Activated T-cell treated with anti-CD3 and anti-CD28 coated beads for 1 hour (primary cell): ENCODE measurements around the gene JMJD7.

Experiments used
- DNase-seq: peaks from one replicate; pipeline ENCODE4 v3.0.0-alpha.2; 2020; ENCODE audit warnings: low read depth

Gene JMJD7

DNA sequence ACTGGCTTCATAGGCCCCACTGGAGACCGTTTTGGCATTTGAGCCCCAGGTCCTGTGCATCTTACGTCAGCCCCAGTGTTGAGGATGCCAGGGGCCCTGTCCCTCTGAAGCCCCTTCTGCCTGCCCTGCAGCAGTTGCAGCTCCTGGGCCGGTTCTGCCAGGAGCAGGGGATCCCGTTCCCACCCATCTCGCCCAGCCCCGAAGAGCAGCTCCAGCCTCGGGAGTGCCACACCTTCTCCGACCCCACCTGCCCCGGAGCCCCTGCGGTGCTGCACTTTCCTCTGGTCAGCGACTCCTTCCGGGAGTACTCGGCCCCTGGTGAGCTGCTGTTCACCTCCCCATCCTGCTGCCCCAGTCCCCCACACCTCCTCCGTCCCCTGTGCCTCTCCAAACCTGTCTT lies 19.3 kb downstream of the JMJD7 start:
- DNase-seq: no peak

DNA sequence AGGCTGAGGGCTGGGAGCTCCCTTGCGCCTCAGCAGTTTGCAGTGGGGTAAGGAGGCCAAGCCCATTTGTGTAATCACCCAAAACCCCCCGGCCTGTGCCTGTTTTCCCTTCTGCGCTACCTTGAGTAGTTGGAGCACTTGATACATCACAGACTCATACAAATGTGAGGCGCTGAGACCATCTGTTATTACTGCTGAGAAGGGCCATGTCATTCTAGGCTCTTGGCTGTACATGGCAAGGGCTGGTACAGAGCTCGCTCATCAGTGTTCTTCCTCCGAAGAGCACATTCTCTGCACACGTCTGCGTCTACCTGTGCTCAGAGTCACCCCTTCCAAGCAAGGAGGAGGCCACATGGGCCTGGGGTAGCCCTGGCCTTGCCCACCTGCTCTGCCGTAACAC lies 20.1 kb downstream of the JMJD7 start:
- DNase-seq: no peak

DNA sequence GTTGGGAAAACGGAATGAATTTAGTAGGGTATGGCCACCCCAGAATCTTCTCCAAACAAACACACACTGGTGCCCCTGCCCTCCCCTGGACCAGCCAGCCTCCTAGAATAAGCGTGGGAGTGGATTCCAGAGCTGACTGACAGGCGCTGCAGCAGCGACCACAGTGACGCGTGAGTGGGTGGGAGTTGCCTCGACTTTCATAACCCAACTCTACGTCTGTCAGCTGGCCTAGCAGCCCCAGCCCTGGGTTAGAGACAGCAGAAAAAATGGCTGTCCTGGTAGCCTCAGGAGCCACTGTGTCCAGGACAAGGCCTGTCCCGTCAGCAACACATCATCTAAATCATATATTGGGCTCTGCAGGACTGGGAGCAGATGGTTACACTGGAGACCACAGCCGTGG lies 20.7 kb downstream of the JMJD7 start:
- DNase-seq: no peak

DNA sequence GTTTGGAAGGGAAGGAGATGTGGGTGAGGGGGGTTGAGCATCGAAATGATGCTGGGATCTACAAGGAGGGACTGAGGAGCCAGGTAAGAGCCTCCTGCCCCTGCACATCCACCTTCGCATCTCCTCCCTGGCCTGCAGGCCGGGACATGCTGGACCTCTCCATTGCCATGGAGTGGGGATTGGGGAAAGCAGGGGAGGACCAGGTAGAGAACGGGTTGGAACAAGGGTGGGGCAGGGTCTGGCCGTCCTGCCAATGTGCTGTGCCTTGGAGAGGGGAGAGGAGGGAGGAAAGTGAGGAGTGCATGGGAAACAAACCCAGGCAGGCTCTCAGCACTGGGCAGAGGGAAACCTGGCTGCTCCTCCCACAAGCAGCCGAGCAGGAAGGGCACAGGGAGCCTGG lies 21.3 kb downstream of the JMJD7 start:
- DNase-seq: no peak

DNA sequence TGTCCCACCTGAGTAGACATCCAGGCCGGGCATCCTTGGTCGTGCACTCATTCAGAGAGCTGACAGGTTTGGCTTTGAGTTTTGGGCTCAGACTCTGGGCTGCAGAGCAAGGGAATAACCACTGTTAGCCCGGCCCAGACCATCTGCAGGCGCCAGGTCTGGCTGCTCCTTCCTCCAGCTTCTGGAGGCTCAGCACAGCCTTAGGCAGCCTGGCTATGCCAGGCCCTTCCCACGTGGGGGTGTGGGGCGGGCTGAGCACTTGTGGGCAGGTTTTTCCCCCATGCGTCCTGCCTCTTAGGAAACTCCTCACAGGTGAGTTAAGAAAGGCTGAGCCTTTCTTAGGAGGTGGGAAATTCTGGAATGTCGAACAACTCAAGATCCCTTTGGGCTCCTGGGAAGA lies 22.0 kb downstream of the JMJD7 start:
- DNase-seq: no peak

DNA sequence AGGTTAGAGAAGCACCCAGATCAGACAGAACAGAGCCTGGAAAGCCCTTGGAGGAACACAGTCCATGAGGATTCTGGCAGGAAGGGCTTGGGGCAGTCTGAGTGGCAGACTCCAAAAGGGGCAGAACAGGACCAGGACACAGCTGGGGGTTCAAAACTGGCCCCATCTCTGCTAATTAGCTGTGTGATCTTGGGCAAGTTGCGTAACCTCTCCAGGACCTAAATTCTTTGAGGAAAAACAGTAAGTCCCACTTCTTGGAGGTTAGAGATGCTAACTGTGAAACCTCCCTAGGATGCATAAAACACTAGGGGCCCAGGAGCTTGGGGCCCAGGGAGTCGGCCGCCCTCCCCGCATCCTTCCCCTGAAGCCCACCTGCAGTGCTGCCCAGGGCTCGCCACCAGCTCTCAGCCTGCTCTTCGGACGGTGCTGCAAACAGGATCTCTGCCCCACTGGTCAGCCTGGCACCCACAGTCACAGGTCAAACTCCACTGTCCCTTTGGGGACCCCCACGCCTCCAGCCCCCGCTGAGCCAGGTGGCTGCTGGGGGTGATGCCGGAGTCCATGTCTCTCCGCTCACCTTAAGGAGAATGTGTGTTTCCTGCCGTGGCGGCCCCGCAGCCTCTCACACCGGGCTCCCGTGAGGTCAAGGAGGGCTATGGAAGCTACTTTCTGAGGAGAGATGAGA lies 22.7 kb downstream of the JMJD7 start:
- no peak for DNase-seq

DNA sequence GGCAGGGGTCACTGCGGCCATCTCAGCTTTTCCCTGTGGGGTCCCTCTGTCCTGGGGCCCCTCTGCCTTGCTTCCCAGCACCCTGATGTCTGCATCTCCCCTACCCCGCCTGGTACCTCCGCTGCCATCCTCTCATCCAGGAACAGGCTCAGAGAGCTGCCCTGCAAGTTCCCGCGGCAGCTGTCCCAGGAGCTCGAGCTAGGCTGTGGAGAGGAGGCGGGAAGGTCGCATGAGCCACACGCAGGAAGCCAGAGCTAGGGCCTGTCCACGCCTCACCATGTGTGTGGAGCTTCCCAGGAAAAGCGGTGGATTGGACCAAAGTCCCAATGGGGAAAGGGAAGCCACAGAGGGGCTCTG lies 23.3 kb downstream of the JMJD7 start:
- DNase-seq: no peak

DNA sequence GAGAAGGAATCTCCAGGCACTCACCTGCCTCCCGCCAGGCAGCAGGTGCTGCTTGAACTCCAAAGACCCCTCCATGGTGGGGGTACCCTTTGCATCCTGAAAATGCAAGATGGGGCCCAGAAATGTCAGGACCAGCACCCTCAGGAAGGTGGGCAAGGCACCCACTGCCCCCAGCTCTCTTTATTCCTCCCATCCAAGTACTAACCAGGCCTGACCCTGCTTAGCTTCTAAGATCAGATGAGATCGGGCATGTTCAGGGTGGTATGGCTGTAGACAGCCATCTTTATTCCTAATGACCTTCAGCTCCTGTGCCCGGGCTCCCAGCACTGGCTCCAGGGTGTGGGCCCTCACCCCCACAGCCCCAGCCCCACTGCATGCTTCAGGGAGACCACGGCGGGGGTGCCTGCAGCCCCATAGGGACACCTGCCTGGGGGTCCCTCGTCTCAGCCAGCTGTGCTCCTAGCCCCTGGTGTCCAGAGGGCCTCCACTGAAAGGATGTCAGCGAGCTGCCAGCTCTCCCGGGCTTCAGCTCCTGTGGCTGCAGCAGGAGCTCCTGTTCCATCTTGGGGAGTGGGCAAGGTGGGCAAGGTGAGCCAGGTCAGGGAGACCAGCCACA lies 24.0 kb downstream of the JMJD7 start:
- DNase-seq: no peak

DNA sequence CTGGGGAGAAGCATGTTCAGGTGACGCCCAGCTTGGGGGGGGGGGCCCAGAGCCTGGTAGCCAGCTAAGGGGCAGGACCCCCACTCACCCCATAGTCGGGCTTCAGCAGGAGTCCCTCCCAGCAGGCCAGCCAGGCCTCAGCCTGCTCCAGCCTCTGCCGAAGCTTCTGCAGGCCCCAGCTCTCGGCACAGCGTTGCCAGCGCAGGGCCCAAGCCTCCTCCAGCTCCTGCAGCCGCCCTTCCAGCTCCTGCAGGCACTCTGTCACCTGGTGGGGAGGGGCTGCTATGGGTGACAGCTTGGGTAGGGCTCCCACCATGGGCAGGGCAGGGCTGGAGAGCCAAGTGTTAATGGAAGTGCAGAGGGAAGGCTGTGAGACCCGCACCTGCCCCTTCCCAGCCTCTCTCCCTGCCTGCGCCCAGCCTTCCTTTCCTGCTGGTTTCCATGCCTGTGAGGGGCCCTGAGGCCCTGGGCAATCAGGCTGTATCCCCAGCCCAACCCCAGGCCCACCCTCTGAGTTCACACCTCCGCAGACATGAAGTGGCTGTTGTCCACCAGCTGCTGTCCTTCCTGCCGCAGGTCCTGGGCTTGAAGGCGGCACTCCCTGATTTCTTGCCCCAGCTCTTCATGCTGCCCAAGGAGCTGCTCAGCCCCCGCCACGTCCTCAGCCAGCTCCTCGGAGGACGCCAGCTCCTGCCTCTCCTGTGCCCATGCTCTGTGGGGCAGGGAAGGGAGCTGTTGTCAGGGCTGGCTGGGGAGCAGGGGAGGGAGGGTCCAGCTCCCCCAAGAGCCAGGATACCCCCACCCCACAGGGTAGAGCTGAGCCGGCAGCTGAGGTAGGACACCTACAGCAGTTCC lies 25.1 kb downstream of the JMJD7 start:
- no peak for DNase-seq

DNA sequence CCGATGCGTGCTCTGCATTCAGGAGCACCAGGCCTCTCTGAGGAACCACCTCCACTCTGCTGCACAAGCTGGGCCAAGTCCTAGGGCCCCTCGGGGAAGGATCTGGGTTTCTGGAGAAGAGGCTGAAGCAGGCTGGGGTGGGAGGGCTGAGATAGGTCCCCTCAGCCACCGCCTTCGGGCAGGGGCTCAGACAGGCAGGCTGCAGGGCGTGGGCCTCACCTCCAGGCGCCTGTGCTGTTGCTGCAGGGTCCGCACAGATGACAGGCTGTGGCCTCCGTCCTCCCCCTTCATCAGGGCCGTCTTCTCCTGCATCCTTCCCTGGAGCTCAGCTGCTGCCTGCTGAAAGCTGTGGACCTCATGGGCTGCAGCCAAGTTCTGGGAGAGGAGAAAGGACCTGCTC lies 25.9 kb downstream of the JMJD7 start:
- DNase-seq: no peak

DNA sequence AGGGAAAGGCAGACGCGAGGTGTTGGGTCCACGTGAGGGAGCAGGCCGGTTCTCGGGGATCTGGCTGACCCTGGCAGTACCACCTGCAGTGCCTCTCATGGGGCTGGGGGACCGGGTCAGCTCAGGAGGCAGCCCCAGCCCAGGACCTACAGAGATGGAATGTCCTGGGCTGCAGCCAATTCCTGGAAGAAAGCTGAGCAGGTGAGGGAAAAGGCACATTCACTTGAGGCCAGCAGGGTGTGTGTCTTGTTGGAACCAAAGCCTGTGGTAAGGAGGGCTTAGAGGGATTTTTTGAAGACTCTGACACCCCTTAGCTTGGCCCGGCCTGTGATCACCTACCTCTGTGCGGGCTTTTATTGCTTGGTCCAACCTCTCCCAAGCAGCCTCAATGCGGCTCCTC lies 26.6 kb downstream of the JMJD7 start:
- no peak for DNase-seq

DNA sequence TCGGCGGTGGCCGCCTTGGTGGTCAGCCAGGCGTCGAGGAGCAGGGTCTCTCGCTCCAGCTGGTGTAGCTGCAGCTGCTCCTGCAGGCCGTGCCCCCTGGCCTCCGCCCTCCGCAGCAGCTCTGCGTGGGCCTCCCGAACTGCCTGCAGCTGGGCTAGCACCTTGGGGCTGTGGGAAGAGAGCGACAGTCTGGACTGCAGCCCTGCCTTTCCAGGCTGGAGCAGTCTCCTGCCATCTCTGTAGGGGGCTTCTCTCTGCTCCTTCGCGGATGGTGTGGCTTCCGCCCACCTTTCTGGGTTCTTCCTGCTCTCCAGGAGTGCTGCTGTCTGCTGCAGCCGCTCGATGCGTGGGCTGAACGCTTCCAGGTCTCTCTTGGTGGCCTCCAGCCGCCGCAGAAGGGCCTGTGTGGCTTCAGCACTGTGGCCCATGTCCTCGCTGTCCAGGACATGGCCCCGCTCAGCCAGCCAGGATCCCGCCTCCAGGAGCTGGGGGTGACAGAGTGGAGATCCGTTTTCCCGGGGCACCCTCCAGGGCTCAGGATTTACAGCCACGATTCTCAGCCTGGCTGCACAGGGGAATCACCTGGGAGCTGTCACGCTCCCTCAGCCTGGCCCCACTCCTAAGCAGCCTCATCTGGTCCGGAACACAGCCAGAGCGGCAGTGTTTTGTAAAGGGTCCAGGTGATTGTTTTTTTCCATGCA lies 27.5 kb downstream of the JMJD7 start:
- DNase-seq: no peak

DNA sequence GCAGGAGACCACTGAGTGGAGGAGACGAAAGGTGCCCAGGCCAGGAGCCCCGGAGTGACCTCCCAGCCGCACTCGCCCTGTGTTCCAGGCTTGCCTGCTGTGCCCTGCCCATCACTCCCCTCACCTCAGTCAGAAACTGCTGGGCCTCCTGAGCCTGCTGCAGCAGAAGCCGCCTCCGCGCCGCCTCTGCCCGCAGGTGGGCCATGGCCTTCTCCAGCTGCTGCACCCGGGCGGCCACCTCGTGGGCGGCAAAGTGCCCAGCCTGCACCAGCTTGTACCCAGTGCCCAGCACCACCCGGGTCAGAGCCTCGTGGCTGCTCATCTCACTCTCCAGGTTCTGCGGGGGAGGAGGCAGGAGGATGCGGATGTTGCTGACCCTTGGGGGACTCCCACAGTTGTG lies 28.4 kb downstream of the JMJD7 start:
- no peak for DNase-seq

DNA sequence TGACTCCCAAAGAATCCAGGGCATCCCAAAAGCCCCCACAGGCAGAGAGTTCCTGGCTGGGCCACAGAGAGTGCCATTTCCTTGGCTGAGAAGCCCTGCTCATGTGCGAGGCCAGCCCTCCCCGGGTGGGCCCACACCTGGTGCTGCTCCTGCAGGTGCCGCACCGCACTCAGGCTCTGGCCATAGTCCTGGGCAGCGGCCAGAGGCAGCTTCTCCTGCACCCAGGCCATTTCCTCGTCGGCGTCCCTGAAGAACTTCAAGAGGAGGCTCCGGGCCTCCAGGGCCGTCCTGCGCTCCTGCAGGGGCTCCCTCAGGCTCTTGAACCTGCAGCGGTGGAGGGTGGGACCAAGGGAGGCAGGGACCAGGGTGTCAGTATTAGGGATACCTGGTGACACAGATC lies 28.8 kb downstream of the JMJD7 start:
- DNase-seq: no peak

DNA sequence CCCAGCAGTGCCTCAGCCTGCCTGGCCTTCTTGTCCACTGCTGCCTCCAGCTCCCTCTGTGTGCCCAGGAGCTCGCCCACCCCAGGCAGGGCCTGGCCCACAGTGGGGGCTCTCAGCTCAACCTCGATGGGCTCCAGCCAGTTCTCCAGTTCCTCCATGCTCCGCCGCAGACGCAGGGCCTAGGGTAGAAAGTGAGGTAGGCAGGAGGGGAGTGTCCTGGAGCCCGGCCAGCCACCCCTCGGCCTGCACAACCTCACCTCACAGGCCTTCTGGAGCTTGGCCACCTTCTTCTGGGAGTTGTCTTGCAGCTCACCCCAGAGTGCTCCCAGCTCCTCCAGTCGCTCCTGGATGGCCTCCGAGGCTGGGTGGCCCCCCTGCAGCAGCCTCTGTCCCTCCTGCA lies 29.4 kb downstream of the JMJD7 start:
- no peak for DNase-seq

DNA sequence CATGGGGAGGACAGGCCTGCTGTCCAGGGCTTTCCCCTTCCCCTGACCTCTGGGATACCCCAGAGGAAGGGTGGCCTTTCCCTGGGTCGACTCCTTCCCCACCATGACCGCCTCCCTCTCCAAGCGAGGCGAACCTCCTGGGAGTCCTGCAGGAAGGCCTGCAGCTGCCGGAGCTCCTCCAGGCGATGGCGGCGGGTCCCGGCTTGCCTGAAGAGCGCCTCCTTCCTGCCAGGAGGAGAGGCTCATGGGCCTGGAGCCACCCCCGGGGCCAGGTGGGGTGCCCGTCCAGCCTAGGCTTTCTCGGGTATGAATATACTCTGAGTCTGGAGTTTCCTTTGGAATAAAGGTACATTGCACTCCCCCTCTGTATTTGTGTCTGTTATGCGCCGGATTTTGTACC lies 30.9 kb downstream of the JMJD7 start:
- DNase-seq: no peak

DNA sequence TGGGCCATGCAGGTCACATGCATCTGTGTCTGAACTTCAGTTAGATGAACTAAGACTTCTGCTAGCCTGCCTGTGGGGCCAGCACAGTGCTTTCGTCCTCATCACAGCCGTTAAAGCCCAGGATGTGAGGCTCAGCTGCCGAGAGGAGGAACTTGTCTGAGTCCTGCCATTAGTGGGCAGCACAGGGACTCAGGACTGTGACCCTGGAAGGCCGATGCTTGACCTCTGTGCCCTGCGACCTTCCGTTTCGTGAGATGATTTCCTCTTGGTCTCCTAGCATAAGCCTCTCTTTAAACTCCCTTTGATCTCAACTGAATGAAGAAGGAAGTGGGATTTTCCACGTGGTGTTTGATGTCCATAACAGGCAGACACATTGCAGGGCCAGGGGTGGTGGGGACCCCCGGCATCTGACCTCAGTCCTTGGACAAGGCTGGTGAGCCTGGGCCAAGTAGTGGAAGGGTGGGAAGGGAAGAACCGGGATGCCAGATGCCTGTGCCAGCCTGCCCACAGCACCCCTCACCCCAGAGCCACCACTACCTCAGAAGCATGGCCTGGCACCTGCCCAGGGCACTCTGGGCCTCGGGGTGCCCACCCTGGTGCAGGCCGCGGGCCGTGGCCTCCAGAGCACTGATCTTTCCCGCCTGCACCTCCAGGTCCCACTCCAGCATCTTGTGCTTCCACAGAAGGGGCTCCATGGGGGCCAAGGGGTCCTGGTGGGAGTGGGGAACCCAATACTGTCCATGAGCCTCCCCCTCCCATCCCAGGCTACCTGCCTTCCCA lies 32.3 kb downstream of the JMJD7 start:
- no peak for DNase-seq

DNA sequence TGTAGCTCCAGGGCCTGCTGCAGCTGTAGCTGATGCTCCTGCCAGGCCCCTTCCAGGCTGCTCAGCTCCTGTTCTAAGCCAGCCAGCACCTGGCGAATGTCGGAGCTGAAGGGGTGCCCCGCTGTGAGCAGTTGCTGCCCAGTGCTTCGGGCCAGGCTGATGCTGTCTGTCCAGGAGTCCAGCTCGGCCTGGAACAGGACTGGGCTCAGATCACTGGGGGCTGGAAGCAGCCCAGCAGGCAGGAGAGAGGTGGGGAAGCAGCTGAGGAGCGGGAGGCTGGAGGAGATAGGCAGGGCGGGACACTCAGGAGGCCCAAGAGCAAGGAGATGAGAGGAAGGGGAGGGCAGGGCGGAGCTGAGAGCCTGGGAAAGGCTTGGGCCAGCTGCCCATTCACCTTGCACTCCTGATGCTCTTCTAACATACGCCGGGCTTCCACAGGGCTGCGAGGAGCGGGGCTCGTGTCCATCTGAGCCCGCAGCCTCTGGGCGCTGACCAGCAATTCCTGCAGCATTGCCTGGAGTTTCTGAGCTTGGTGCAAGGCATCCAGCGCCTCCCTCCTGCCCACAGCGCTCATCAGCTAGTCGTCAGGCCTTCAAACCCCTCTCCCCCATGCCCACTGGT lies 34.0 kb downstream of the JMJD7 start:
- DNase-seq: no peak

DNA sequence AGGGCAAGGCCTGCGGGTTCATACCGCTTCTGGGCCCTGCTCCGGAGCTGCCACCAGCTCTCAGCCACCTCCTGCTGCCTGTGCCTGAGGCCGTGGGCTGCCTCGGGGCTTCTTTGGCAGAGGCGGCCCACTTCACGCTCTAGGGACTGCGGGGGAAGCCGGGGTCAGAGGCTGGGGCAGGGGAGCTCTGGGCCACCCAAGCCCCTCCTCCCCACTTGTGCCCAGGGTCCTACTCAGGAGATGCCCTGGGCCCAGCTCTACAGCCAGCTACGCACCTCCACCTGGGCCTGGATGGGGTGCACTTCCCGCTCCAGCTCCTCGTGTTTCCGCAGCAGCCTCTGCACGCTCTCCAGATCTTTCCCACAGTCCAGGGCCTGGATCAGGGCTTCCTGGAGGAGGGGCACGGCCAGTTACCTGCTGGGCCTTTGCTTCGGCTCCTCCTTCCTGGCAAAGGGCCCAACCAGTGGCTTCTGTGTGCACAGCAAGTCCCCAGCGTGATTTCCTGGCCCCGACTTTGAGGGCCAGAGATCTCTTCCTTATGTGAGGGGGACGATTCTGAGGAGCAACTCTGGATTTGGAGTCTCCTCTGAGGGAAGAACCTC lies 34.7 kb downstream of the JMJD7 start:
- DNase-seq: no peak

DNA sequence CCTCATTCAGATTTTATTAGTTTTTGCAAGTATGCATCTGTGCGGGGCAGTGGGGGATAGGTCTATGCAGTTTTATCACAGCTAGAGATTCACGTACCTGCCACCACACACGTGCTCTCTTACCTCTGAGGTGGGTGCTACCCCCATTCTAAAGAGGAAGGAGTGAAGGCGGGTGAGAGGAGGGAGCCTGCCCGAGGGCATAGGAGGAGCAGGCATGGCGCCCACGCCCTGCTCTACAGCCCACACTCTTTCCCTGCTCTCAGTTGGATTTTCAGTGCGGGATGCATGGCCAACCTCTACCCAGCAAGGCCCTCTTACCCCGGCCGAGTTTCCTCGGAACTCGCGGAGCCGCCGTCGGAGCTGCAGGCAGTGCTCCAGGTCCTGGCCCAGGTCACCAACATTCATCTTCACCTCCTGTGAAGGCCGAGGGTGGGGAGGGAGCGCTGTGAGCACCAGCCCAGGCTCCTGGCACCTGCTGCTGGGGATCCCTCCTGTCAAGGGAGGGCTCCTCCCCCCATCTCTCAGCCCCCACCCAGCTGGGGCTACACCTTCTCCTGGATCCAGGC lies 37.7 kb downstream of the JMJD7 start:
- DNase-seq: no peak

DNA sequence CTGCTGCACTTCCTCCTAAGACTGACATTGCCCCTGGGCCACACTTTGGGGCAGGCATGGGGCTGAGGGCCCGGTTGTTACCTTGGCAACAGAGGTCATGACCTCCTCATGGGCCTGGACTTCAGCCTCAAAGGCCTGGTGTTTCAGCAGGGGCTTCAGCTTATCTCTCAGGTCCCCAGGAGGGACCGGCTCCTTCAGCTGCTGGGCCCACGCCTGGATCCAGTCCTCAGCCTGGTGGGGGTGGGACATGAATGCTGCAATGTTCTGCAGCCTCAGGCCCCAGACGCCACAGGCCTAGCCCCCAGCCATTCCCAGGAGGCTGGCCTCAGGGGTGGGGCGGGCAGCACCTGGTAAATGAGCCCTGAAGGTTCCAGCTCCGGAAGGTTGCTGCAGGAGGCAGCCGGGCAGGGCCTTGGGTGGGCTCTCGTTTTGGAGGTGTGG lies 38.4 kb downstream of the JMJD7 start:
- DNase-seq: no peak
